Fibroblast of the aortic adventitia (primary cell): ENCODE data around the gene MLC1. TPM values are rescaled to one million over a fixed set of nuclear protein-coding genes. Genes with fewer than 3 reads are reported as not detected.

ENCODE experiments used
- DNase-seq: peaks from one replicate; pipeline ENCODE4 v3.0.0-alpha.2; 2010; ENCODE audit warnings: low read depth
- H3K4me3 ChIP-seq: 2 replicates; pipeline ENCODE4 v1.5.1; 2011; ENCODE audit warnings: low read depth, mild to moderate bottlenecking, control low read depth, low read length, moderate library complexity
- total RNA-seq: library from RNA; depleted of rRNA; stranded (reverse); fragments of >200 nt; gene quantifications from 2 replicates; pipeline ENCODE4 v1.2.3, GENCODE V29; 2012; ENCODE audit warnings: low replicate concordance
- TF ChIP-seq, protein P1 (sequence below): IDR thresholded peaks from 2 replicates; pipeline ENCODE4 v1.5.1; 2011; ENCODE audit warnings: mild to moderate bottlenecking, low read length, control low read depth, inconsistent platforms; ENCODE audit not compliant: insufficient read depth

Gene MLC1
- total RNA-seq, 1 donor, result 0.09 TPM

DNA sequence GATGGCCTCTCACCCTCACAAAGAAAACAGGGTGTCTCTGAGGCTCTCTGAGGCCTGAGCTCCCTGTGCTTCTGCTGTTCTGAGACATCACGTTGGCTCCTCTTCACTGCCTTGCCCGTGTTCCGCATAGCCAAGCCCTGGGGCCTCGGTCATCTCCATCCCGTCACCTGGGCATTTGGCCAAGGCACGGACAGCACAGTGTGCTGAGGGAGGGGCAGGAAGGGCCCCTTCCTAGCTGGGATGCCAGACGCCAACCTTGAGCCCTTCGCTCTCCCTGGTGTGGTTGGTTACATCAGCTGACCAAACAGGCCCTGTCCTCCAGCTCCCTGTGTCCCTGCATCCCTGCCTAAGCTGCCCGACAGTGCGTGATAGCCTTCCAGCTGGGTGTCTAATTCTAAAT lies 30.5 kb upstream of the MLC1 start:
- peak; percentile 31 for DNase-seq
- H3K4me3 ChIP-seq, result peak overlapping the region; percentile 9
- TF ChIP-seq, protein P1, sequence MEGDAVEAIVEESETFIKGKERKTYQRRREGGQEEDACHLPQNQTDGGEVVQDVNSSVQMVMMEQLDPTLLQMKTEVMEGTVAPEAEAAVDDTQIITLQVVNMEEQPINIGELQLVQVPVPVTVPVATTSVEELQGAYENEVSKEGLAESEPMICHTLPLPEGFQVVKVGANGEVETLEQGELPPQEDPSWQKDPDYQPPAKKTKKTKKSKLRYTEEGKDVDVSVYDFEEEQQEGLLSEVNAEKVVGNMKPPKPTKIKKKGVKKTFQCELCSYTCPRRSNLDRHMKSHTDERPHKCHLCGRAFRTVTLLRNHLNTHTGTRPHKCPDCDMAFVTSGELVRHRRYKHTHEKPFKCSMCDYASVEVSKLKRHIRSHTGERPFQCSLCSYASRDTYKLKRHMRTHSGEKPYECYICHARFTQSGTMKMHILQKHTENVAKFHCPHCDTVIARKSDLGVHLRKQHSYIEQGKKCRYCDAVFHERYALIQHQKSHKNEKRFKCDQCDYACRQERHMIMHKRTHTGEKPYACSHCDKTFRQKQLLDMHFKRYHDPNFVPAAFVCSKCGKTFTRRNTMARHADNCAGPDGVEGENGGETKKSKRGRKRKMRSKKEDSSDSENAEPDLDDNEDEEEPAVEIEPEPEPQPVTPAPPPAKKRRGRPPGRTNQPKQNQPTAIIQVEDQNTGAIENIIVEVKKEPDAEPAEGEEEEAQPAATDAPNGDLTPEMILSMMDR, result no peak

- TF ChIP-seq, protein P1, result no peak
- peak overlapping the region; percentile 70 for H3K4me3 ChIP-seq
- DNase-seq, result peak; percentile 96
Observed at GRCh38 chr22:50114221-50115021, 29.2 kb upstream of the MLC1 start.

DNA sequence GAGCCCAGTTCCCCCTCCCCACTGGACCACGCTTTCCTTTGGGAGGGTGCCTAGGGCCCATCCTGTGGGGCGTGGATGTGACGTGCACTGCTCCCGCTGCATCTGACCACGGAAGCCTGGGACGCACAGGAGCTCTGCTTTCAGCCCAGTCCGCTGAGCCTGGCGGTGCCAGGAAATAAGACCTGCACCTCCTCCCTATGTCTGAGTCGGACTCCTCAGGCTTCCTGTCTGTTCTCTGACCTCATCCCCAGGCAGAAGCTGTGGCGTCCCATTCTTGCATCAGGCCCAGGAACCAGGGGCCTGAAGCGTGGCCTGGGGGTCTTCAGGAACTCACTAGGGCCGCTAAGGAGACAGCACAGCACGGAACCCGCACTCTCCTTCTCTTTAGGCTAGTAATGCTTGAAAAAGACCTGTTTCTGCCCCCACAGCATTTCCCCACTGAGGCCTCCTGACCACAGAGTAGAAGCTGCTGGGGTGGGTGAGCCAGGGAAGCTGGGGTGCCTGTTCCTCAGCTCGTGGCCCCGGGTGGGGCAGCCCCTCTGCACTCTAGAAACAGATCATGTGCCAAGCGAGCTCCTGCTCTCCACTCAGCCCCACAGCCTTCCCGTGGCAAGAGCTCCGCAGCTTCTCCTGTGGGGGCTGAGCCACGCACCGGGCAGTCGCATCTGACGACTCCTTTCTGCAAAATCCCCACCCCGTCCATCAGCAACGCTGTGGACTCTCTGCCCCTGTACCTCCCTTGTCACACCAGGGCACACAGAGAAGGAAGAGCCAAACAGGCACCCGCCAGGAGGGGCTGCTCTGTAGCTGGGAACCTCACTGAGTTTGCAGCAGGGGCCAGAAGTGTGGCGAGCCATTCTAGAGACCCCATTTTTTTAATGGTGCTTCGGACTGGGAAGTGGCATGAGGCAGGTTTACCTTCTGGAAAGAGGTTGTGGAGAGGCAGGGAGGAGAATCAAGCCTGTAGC lies 27.2 kb upstream of the MLC1 start:
- TF ChIP-seq, protein P1, result no peak
- DNase-seq, result peak; percentile 70
- H3K4me3 ChIP-seq, result no peak overlapping the region

GRCh38 chr22:50111056-50111455 lies 25.8 kb upstream of the MLC1 start:
- TF ChIP-seq, protein P1, result no peak
- no peak for DNase-seq
- H3K4me3 ChIP-seq, result no peak overlapping the region

- TF ChIP-seq, protein P1, result no peak
- no peak for DNase-seq
- no peak overlapping the region for H3K4me3 ChIP-seq
Observed at GRCh38 chr22:50107529-50107928, 22.3 kb upstream of the MLC1 start.

DNA sequence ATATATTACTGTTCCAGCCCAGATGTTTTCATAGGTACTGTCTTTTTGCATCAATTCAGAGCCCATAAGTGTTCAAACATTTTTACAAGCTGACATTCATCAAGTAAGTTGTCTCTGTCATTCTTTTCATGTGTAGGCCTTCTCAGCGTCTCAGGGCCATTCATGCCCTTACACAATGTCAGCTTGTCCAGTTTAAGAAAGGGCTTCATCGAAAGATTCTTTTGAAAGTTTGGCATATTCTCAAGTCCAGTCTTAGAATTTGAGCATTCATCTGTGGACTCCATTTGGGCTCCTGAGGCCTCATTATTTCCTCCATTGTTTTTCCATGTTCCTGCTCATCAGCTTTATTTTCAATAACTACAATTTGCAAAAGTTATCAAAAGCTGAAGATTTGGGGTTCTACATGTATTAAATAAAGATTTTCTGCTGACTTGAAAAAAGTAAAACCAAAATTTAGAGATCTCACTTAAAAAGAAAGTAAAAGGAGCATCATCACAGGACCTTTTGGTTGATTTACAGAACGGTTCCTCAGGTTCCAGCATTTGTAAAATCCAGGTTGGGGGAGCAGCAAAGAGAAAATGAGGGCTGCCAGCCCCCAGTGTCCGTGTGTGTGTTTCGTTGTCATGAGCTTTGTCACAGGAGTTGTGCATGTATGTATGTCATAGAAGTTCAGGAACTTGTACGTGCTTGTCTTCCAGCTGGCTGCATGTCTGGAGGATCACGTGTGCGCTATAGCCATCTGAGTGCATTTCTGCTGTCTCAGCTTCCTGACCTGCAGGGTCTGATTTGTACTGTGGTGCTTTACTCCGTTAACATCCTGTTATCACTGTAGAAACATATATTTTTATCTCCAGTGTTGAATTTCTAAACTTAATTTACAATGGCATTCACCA lies 20.2 kb upstream of the MLC1 start:
- DNase-seq, result peak; percentile 48
- TF ChIP-seq, protein P1, result no peak
- no peak overlapping the region for H3K4me3 ChIP-seq
